CD14-positive monocyte (primary cell): ENCODE data around the gene EPC1. TPM values are rescaled to one million over a fixed set of nuclear protein-coding genes. Genes with fewer than 3 reads are reported as not detected.
A peak's percentile ranks its signal among the peaks of the same experiment; 100 is the strongest.

Source experiments
- DNase-seq, 3 donors: peaks; one replicate each; pipeline ENCODE4 v3.0.0-alpha.2; 2011 to 2022
- H2AFZ ChIP-seq: 2 replicates; pipeline ENCODE4 v1.6.0; 2012; ENCODE audit warnings: mild to moderate bottlenecking, low read depth, low read length, inconsistent platforms; ENCODE audit not compliant: insufficient read depth, poor library complexity, severe bottlenecking
- H3K27ac ChIP-seq, 2 donors: 1 replicate in 1 of 2; 2 replicates in 1 of 2; pipeline ENCODE4 v1.5.1; 2012 to 2013; ENCODE audit warnings: low read length in 2 of 2, control low read depth in 1 of 2, inconsistent platforms in 1 of 2, low read depth in 1 of 2, mild to moderate bottlenecking in 1 of 2
- H3K27me3 ChIP-seq, 2 donors: one replicate each; pipeline versions ENCODE4 v1.6.0 to v1.6.1; 2011 to 2013; ENCODE audit warnings: low read length in 2 of 2; ENCODE audit not compliant: control insufficient read depth in 2 of 2, insufficient read depth in 2 of 2
- H3K36me3 ChIP-seq, 2 donors: replicated peaks in 1 of 2; 1 replicate in 1 of 2; 2 replicates in 1 of 2; pipeline versions ENCODE4 v1.5.1 to v1.6.1; 2012 to 2013; ENCODE audit warnings: low read length in 2 of 2, control low read depth in 1 of 2, inconsistent platforms in 1 of 2, mild to moderate bottlenecking in 1 of 2; ENCODE audit not compliant: insufficient read depth in 2 of 2, control insufficient read depth in 1 of 2
- H3K4me1 ChIP-seq, 2 donors: 1 replicate in 1 of 2; 2 replicates in 1 of 2; pipeline versions ENCODE4 v1.5.1 to v1.6.1; 2012 to 2013; ENCODE audit warnings: low read length in 2 of 2, control low read depth in 1 of 2, inconsistent platforms in 1 of 2, mild to moderate bottlenecking in 1 of 2, moderate library complexity in 1 of 2; ENCODE audit not compliant: insufficient read depth in 2 of 2, control insufficient read depth in 1 of 2
- H3K4me2 ChIP-seq: replicated peaks from 2 replicates; pipeline ENCODE3; 2012; ENCODE audit warnings: low read length, moderate library complexity, mild to moderate bottlenecking; ENCODE audit not compliant: poor library complexity, severe bottlenecking; ENCODE audit errors: extremely low read depth
- H3K4me3 ChIP-seq, 3 experiments: fragments of 200-600 bp in 1 of 3; sonication (generic) in 1 of 3; replicated peaks in 1 of 3; 1 replicate in 2 of 3; 2 replicates in 1 of 3; pipeline ENCODE4 v1.5.1; 2011 to 2013; ENCODE audit warnings: low read length in 3 of 3, mild to moderate bottlenecking in 3 of 3, control low read depth in 2 of 3, low read depth in 2 of 3, inconsistent platforms in 1 of 3, moderate library complexity in 1 of 3
- H3K79me2 ChIP-seq: 2 replicates; pipeline ENCODE4 v1.6.0; 2012; ENCODE audit warnings: mild to moderate bottlenecking, control low read depth, inconsistent platforms, low read length, moderate library complexity; ENCODE audit not compliant: insufficient read depth
- H3K9ac ChIP-seq: 2 replicates; pipeline ENCODE4 v1.6.0; 2017; ENCODE audit warnings: low read length, mild to moderate bottlenecking; ENCODE audit not compliant: insufficient read depth, poor library complexity, severe bottlenecking
- H3K9me3 ChIP-seq, 2 donors: replicated peaks in 1 of 2; 1 replicate in 1 of 2; 2 replicates in 1 of 2; pipeline versions ENCODE4 v1.5.1 to v1.6.1; 2012 to 2013; ENCODE audit warnings: low read length in 2 of 2, control low read depth in 1 of 2; ENCODE audit not compliant: control insufficient read depth in 1 of 2, insufficient read depth in 1 of 2
- H4K20me1 ChIP-seq: 2 replicates; pipeline ENCODE4 v1.6.0; 2012; ENCODE audit warnings: mild to moderate bottlenecking, low read length, control low read depth, moderate library complexity; ENCODE audit not compliant: insufficient read depth
- H3K27ac Mint-ChIP-seq, 7 donors: one replicate each; pipeline ENCODE4 v1.8.0; 2020; ENCODE audit warnings: mild to moderate bottlenecking in 7 of 7, mixed read lengths in 7 of 7, moderate library complexity in 6 of 7, inconsistent platforms in 2 of 7
- H3K27me3 Mint-ChIP-seq, 3 donors: one replicate each; pipeline ENCODE4 v1.8.0; 2021 to 2022; ENCODE audit warnings: low read depth in 3 of 3, mild to moderate bottlenecking in 3 of 3, mixed read lengths in 3 of 3, moderate library complexity in 3 of 3, inconsistent platforms in 1 of 3
- H3K36me3 Mint-ChIP-seq, 2 donors: one replicate each; pipeline ENCODE4 v1.8.0; 2020; ENCODE audit warnings: mixed read lengths in 2 of 2, inconsistent platforms in 1 of 2, mild to moderate bottlenecking in 1 of 2
- H3K4me1 Mint-ChIP-seq: one replicate; pipeline ENCODE4 v1.8.0; 2020; ENCODE audit warnings: mild to moderate bottlenecking, mixed read lengths
- H3K4me3 Mint-ChIP-seq, 2 donors: one replicate each; pipeline ENCODE4 v1.8.0; 2020; ENCODE audit warnings: mild to moderate bottlenecking in 2 of 2, mixed read lengths in 2 of 2, moderate library complexity in 1 of 2
- H3K9me3 Mint-ChIP-seq, 7 donors: one replicate each; pipeline ENCODE4 v1.8.0; 2020 to 2022; ENCODE audit warnings: mixed read lengths in 7 of 7, mild to moderate bottlenecking in 6 of 7, moderate library complexity in 6 of 7, inconsistent platforms in 2 of 7
- WGBS: methylation state at CpG from one replicate; pipeline ENCODE4 v1.1.5; 2013; ENCODE audit warnings: missing lambda C conversion rate; ENCODE audit not compliant: insufficient coverage; 5-methylcytosine and 5-hydroxymethylcytosine counted together
- intact Hi-C, 2 donors: fragments of 100-400 bp; cut with micrococcal nuclease; formaldehyde crosslinking; loops; one replicate each; pipeline versions ENCODE4 v1.15.0 to v1.15.1; 2023
- polyA plus RNA-seq, 3 donors: library from polyadenylated mRNA; depleted of rRNA in 1 of 3; unstranded in 2 of 3; stranded (reverse) in 1 of 3; fragments of 300-500 nt in 2 of 3; fragments of >200 nt in 1 of 3; fragmentation: Illumina TruSeq in 2 of 3; gene quantifications; 1 replicate in 2 of 3; 2 replicates in 1 of 3; pipeline ENCODE4 v1.2.3, GENCODE V29; 2012 to 2021
- TF ChIP-seq, protein P1 (sequence below): fragments of 200-600 bp; IDR thresholded peaks from one replicate; pipeline ENCODE4 v1.8.0; 2022; ENCODE audit warnings: antibody characterized with exemption, mild to moderate bottlenecking

Gene EPC1
- polyA plus RNA-seq, 3 donors: 28.3 to 60.8 (median 31.0) TPM

DNA sequence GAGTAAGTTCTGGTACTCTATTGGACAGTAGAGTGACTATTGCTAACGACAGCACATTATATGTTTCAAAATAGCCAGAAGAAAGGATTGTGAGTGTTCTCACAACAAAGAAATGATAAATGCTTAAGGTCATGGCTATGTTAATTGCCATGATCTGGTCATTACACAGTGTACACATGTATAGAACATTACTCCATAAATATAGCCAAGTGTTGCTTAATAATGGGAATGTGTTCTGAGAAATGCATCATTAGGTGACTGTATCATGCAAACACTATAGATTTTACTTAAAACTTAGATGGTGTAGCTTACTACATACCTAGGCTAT, 19.6 kb downstream of the EPC1 start:
- Histone ChIP-seq H3K27ac (peak overlapping the region in 1 of 2 donors; percentile 62), H3K27me3 (no peaks in the 10 kb centered on the region), H2AFZ (no peak overlapping the region), H3K4me2 (no peak overlapping the region), H3K4me1 (peaks cover 31 to 70% of the 10 kb centered on the region in 2 donors), H3K36me3 (no peaks in the 10 kb centered on the region), H3K79me2 (peaks cover 100% of the 10 kb centered on the region), H3K9me3 (no peaks in the 10 kb centered on the region), H3K4me3 (no peak overlapping the region), H4K20me1 (peaks cover 83% of the 10 kb centered on the region), H3K9ac (no peak overlapping the region)
- peaks cover 66% of the 10 kb centered on the region for H3K4me1 Mint-ChIP-seq
- no peak for DNase-seq
- WGBS: no CpG with 5 or more reads among the region's 1 CpG
- H3K4me3 Mint-ChIP-seq: no peak overlapping the region
- H3K27ac Mint-ChIP-seq: peak overlapping the region in 6 of 7 donors; percentile 13 to 81 (median 39)
- H3K27me3 Mint-ChIP-seq: no peaks in the 10 kb centered on the region
- no peaks in the 10 kb centered on the region for H3K9me3 Mint-ChIP-seq
- TF ChIP-seq, protein P1, sequence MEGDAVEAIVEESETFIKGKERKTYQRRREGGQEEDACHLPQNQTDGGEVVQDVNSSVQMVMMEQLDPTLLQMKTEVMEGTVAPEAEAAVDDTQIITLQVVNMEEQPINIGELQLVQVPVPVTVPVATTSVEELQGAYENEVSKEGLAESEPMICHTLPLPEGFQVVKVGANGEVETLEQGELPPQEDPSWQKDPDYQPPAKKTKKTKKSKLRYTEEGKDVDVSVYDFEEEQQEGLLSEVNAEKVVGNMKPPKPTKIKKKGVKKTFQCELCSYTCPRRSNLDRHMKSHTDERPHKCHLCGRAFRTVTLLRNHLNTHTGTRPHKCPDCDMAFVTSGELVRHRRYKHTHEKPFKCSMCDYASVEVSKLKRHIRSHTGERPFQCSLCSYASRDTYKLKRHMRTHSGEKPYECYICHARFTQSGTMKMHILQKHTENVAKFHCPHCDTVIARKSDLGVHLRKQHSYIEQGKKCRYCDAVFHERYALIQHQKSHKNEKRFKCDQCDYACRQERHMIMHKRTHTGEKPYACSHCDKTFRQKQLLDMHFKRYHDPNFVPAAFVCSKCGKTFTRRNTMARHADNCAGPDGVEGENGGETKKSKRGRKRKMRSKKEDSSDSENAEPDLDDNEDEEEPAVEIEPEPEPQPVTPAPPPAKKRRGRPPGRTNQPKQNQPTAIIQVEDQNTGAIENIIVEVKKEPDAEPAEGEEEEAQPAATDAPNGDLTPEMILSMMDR: no peak
- H3K36me3 Mint-ChIP-seq: peaks cover 6 to 8% of the 10 kb centered on the region in 2 donors
- intact Hi-C loops: no loop called here

DNA sequence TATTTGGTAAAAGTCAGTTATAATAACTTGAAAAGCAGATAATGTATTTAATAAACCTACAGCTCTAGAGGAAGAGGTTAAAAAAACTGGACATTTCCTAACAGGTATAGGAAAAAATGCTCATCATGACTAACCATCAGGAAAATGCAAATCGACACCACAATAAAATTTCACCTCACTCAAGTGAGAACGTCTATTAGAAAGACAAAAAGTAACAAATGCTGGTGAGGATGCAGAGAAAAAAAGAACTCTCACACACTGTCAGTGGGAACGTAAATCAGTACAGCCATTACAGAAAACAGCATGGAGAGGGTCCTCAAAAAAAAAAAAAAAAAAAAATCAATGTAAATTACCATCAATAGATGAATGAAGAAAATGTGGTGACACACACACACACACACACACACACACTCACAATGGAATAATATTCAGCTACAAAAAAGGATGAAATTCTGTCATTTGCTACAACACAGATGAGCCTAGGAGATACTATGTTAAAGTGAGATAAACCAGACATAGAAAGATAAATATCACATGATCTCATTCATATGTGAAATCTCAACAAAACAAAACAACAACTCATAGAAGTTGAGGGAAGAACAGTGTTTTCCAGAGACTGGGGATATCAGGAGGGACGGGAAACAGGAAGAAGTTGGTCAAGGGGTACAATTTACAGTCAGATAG, 20.1 kb downstream of the EPC1 start:
- Histone ChIP-seq H2AFZ (no peak overlapping the region), H3K27me3 (no peaks in the 10 kb centered on the region), H3K9me3 (no peaks in the 10 kb centered on the region), H3K4me1 (peaks cover 31 to 72% of the 10 kb centered on the region in 2 donors), H3K4me3 (no peak overlapping the region), H3K79me2 (peaks cover 100% of the 10 kb centered on the region), H4K20me1 (peaks cover 83% of the 10 kb centered on the region), H3K36me3 (no peaks in the 10 kb centered on the region), H3K9ac (no peak overlapping the region), H3K27ac (peak overlapping the region in 1 of 2 donors; percentile 62), H3K4me2 (no peak overlapping the region)
- H3K27ac Mint-ChIP-seq: peak overlapping the region; percentile 13 to 81 (median 41)
- H3K4me1 Mint-ChIP-seq: peaks cover 64% of the 10 kb centered on the region
- DNase-seq: no peak
- TF ChIP-seq, protein P1: no peak
- peaks cover 6 to 8% of the 10 kb centered on the region in 2 donors for H3K36me3 Mint-ChIP-seq
- H3K4me3 Mint-ChIP-seq: no peak overlapping the region
- intact Hi-C loops: no loop called here
- no peaks in the 10 kb centered on the region for H3K27me3 Mint-ChIP-seq
- H3K9me3 Mint-ChIP-seq: no peaks in the 10 kb centered on the region
- WGBS: 40% methylated on average over 1 of the region's 4 CpGs
